ENCODE data around the gene TCP10L.

The TCP10L gene

GRCh38 chr21:32529679-32530078 lies 55.6 kb downstream of the TCP10L start:
- in situ Hi-C loops (cut with MboI; ENCODE audit: low sequenced_read_pairs) = no loop called here

GRCh38 chr21:32525282-32525681 lies 60.0 kb downstream of the TCP10L start:
- in situ Hi-C loops (cut with MboI; ENCODE audit: low sequenced_read_pairs) = no loop called here

GRCh38 chr21:32523988-32524719 lies 61.2 kb downstream of the TCP10L start:
- in situ Hi-C loops (cut with MboI; ENCODE audit: low sequenced_read_pairs) = no loop called here
